Neural cell (in vitro differentiated cells): Measurements from ENCODE around the gene PRSS21. TPM values are rescaled to one million over a fixed set of nuclear protein-coding genes. Genes with fewer than 3 reads are reported as not detected.

Experiments used
- H2AFZ ChIP-seq: fragments of 200-600, 300-800 bp; sonication (generic), shearing (Covaris generic); 2 replicates; pipeline ENCODE4 v1.6.0; 2014; ENCODE audit warnings: low read depth, mild to moderate bottlenecking, antibody characterized with exemption, low read length, moderate library complexity
- H3F3A ChIP-seq: fragments of 200-600 bp; shearing (Covaris generic); 2 replicates; pipeline ENCODE4 v1.6.1; 2016; ENCODE audit warnings: mild to moderate bottlenecking, moderate library complexity, mixed read lengths, antibody characterized with exemption, low read length; ENCODE audit not compliant: insufficient read depth, poor library complexity, severe bottlenecking
- H3K27ac ChIP-seq: fragments of 200-600, 300-800 bp; sonication (generic), shearing (Covaris generic); 2 replicates; pipeline ENCODE4 v1.5.1; 2014; ENCODE audit warnings: mild to moderate bottlenecking, low read length, moderate library complexity
- H3K27me3 ChIP-seq: fragments of 300-800, 200-600 bp; sonication (generic), shearing (Covaris generic); 2 replicates; pipeline ENCODE4 v1.6.0; 2014; ENCODE audit warnings: mild to moderate bottlenecking, low read depth, low read length, moderate library complexity; ENCODE audit not compliant: insufficient read depth
- H3K36me3 ChIP-seq: fragments of 300-800, 200-600 bp; sonication (generic), shearing (Covaris generic); 2 replicates; pipeline ENCODE4 v1.5.1; 2014; ENCODE audit warnings: mild to moderate bottlenecking, antibody characterized with exemption, low read length, moderate library complexity; ENCODE audit not compliant: insufficient read depth
- H3K4me2 ChIP-seq: fragments of 300-800, 200-600 bp; sonication (generic), shearing (Covaris generic); 2 replicates; pipeline ENCODE4 v1.6.0; 2014; ENCODE audit warnings: mild to moderate bottlenecking, low read length
- H3K4me3 ChIP-seq: fragments of 300-800, 200-600 bp; sonication (generic), shearing (Covaris generic); 2 replicates; pipeline ENCODE4 v1.5.1; 2014; ENCODE audit warnings: mild to moderate bottlenecking, low read length, moderate library complexity
- H3K79me2 ChIP-seq: fragments of 200-600 bp; shearing (Covaris generic); replicated peaks from 2 replicates; pipeline ENCODE4 v1.6.0; 2014; ENCODE audit warnings: mild to moderate bottlenecking, low read length, moderate library complexity; ENCODE audit not compliant: insufficient read depth
- H3K9ac ChIP-seq: fragments of 300-800, 200-600 bp; sonication (generic), shearing (Covaris generic); 2 replicates; pipeline ENCODE4 v1.6.1; 2016; ENCODE audit warnings: mild to moderate bottlenecking, low read length, mixed read lengths
- H3K9me2 ChIP-seq: fragments of 200-600 bp; shearing (Covaris generic); 2 replicates; pipeline ENCODE4 v1.6.1; 2016; ENCODE audit warnings: mild to moderate bottlenecking, low read length, mixed read lengths; ENCODE audit not compliant: insufficient read depth
- H3K9me3 ChIP-seq: fragments of 200-600, 300-800 bp; sonication (generic), shearing (Covaris generic); 2 replicates; pipeline ENCODE4 v1.6.1; 2016; ENCODE audit warnings: mild to moderate bottlenecking, mixed run types, low read length, moderate library complexity, mixed read lengths
- H4K20me1 ChIP-seq: fragments of 200-600 bp; shearing (Covaris generic); 2 replicates; pipeline ENCODE4 v1.6.1; 2016; ENCODE audit warnings: mild to moderate bottlenecking, mixed run types; ENCODE audit not compliant: insufficient read depth
- CTCF ChIP-seq: fragments of 450-650 bp; IDR thresholded peaks from 2 replicates; pipeline ENCODE4 v1.5.1; 2014; ENCODE audit warnings: antibody characterized with exemption, mild to moderate bottlenecking, moderate library complexity; ENCODE audit not compliant: poor library complexity, severe bottlenecking
- EP300 ChIP-seq: fragments of 450-650 bp; conservative IDR thresholded peaks from 2 replicates; pipeline ENCODE4 v1.6.1; 2014; ENCODE audit warnings: antibody characterized with exemption, mild to moderate bottlenecking, moderate library complexity; ENCODE audit not compliant: poor library complexity, severe bottlenecking
- EZH2 ChIP-seq: fragments of 200-600, 300-800 bp; shearing (Covaris generic), sonication (generic); IDR thresholded peaks from 2 replicates; pipeline ENCODE4 v1.6.1; 2014; ENCODE audit warnings: antibody characterized with exemption, low read length, borderline replicate concordance, mild to moderate bottlenecking; ENCODE audit not compliant: insufficient read depth, poor library complexity, severe bottlenecking
- MXI1 ChIP-seq: fragments of 450-650 bp; conservative IDR thresholded peaks from 2 replicates; pipeline ENCODE4 v1.6.1; 2014; ENCODE audit warnings: antibody characterized with exemption, mild to moderate bottlenecking; ENCODE audit not compliant: poor library complexity, severe bottlenecking
- POLR2AphosphoS5 ChIP-seq: IDR thresholded peaks from 2 replicates; pipeline ENCODE4 v1.6.1; 2012
- RAD21 ChIP-seq: fragments of 450-650 bp; conservative IDR thresholded peaks from 2 replicates; pipeline ENCODE4 v1.6.1; 2014; ENCODE audit warnings: antibody characterized with exemption, mild to moderate bottlenecking, moderate library complexity
- REST ChIP-seq: IDR thresholded peaks from 2 replicates; pipeline ENCODE4 v1.6.1; 2012; ENCODE audit warnings: borderline replicate concordance
- SMC3 ChIP-seq: fragments of 450-650 bp; conservative IDR thresholded peaks from 2 replicates; pipeline ENCODE4 v1.6.1; 2014; ENCODE audit warnings: antibody characterized with exemption, mild to moderate bottlenecking, moderate library complexity; ENCODE audit not compliant: poor library complexity
- TAF1 ChIP-seq: IDR thresholded peaks from 2 replicates; pipeline ENCODE4 v1.6.1; 2012; ENCODE audit warnings: low read depth
- polyA plus RNA-seq: library from polyadenylated mRNA; depleted of rRNA; stranded (reverse); fragments of >200 nt; gene quantifications from 2 replicates; pipeline ENCODE4 v1.2.3, GENCODE V29; 2014

PRSS21 gene
- polyA plus RNA-seq, 1 donor from 2014 or later = not detected

- Histone ChIP-seq H3K9ac (no peak overlapping the region), H3K79me2 (no peaks in the 10 kb centered on the region), H3K36me3 (no peaks in the 10 kb centered on the region), H4K20me1 (no peaks in the 10 kb centered on the region), H3K9me2 (no peaks in the 10 kb centered on the region), H3K27ac (no peak overlapping the region), H3F3A (no peaks in the 10 kb centered on the region), H3K4me3 (no peak overlapping the region), H3K4me2 (no peak overlapping the region), H2AFZ (no peak overlapping the region), H3K9me3 (no peaks in the 10 kb centered on the region), H3K27me3 (no peaks in the 10 kb centered on the region)
- TF ChIP-seq EZH2 (no peak), REST (no peak), TAF1 (no peak), EP300 (no peak), RAD21 (no peak), SMC3 (no peak), CTCF (no peak), POLR2AphosphoS5 (no peak), MXI1 (no peak)
Observed at GRCh38 chr16:2817340-2818271, 569 bp downstream of the PRSS21 start.

DNA sequence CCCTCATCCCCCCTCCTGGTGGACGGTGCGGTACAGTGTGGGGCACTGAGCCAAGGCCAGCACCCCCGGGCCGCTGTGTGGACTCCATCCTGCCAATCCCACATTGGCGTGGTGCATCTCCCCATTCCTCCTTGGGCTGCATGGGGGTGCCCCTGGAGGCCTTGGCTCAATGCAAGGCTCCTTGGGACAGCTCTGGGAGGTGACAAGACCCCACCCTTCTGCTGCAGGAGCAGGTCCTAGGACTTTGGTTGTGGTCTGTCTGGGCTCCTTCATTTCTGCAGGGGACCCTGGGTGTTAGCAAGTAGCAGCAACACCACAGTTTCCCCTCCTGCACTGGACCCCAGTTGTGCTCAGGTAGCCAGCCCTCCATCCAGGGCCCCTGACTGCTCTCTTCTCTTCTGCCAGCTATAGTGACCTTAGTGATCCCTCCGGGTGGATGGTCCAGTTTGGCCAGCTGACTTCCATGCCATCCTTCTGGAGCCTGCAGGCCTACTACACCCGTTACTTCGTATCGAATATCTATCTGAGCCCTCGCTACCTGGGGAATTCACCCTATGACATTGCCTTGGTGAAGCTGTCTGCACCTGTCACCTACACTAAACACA is 1.3 kb downstream of the PRSS21 start:
- H3K9me3 ChIP-seq = no peaks in the 10 kb centered on the region
- no peaks in the 10 kb centered on the region for H3K36me3 ChIP-seq
- no peak overlapping the region for H3K4me3 ChIP-seq
- H3K9me2 ChIP-seq = no peaks in the 10 kb centered on the region
- H4K20me1 ChIP-seq = no peaks in the 10 kb centered on the region
- H2AFZ ChIP-seq = no peak overlapping the region
- H3K27ac ChIP-seq = no peak overlapping the region
- no peaks in the 10 kb centered on the region for H3F3A ChIP-seq
- H3K79me2 ChIP-seq = no peaks in the 10 kb centered on the region
- TF ChIP-seq EP300 (no peak), POLR2AphosphoS5 (no peak), MXI1 (no peak), RAD21 (no peak), SMC3 (no peak), TAF1 (no peak), CTCF (no peak), REST (no peak), EZH2 (no peak)
- H3K4me2 ChIP-seq = no peak overlapping the region
- no peak overlapping the region for H3K9ac ChIP-seq
- no peaks in the 10 kb centered on the region for H3K27me3 ChIP-seq
